NCI-H1436 treated with DMSO at 0.1 percent for 48 hours (cell line): ENCODE results near the gene CDC123.
"Not testable (repeated sequence)": the region's sequence is repeated elsewhere in the genome, so short reads cannot be mapped to it uniquely, and the experiment has no call there.

Source experiments
- DNase-seq: peaks from one replicate; lab custom pipeline; 2025; lab: John Stamatoyannopoulos, UW

CDC123 gene

DNA sequence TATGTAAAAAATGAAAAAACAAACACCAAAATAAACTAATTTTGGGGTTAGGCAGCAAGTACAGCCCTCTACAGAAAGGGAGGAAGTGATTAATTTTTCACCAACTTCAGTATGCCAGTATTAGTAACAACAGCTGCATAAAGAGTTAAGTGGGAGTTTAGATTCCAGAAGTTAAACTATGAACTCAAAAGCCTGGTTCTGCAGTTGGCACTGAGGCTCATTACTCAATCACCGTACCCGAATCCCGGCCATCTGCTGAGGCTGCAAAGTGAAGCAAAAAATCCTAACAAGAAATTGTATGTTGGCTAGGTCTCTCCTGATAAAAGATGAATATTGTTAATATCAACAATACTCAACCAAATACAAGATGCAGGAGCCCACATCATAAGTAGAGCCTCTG lies 4.3 kb upstream of the CDC123 start:
- DNase-seq, result no peak

DNA sequence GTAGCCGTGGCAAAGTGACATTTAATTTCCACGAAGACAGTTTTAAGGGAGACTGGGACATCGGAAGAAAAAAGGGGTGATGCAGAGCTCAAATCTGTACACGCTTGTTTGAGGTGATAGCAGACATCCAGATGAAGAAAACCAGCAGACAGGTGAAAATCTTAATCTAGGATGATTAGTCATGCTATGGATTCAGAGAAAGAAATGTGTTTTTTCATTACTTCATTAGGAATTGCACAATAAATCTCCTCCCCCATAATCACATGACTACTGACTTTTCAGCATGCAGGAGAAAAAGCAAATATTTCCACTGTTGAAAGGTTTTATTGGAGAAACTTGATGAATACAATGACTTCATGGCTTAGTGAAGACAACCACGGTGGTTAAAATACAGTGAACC lies 2.8 kb upstream of the CDC123 start:
- DNase-seq, result no peak

DNA sequence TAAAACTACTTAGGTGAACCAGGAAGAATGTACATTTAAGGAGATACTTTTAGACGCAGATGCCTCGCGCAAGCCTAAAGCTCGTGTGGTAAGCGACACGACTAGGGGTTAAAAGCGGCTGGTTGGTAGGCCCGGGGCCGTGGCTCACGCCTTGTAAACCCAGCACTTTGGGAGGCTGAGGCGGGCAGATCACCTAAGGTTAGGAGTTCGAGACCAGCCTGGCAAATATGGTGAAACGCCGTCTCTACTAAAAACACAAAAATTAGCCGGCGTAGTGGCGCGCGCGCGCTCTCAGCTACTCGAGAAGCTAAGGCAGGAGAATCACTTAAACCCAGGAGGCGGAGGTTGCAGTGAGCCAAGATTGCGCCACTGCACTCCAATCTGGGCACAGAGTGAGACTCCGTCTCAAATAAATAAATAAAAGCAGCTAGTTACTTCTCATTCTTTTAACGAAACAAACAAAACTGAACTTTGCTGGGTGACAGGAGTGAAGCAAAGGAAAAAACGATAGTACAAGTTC lies 1.2 kb upstream of the CDC123 start:
- no peak for DNase-seq

DNA sequence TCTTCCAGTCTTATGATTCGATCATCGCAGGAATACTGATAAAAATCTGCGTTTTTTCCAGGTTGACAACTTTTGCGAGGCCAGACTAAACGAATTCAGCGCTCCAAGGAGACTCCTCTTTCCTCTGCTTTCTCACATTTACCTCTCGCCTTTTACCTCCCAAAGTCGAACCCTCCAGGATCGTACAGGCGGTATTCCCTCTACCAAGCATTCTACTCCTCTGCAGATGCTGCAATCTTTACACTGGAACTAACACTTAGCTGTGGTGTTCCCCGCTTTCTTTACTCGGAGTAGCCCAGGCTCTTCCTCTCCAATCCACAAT lies 746 bp upstream of the CDC123 start:
- no peak for DNase-seq

DNA sequence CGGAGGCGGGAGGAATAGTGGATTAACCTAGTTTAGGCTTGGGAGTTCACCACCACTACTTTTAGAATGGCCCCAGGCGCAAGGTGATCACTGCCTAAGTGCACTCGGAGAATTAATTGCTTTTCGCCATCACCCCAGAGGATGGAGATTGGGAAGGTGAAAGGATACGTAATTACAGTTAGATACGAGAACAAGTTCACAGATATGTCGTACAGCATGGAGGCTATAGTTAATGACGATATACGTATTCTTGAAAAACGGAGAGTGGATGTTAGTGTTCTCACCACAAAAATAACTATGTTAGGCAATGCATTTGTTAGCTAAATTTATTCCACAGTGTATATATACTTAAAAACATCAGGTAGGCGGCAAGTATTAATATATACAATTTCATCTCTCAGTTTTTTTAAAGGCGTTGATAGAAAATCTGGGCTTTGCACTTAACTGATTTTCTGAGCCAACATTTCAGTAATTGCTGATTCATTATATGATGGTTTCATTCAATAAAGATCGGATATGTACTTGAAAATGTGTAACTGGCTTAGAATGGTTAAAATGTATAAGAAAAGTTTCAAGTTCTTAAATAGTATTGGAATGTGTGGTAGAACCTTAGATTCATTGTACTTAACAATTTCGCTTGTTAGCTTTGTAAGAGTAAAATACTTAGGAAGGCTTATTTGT lies 683 bp downstream of the CDC123 start:
- no peak for DNase-seq

DNA sequence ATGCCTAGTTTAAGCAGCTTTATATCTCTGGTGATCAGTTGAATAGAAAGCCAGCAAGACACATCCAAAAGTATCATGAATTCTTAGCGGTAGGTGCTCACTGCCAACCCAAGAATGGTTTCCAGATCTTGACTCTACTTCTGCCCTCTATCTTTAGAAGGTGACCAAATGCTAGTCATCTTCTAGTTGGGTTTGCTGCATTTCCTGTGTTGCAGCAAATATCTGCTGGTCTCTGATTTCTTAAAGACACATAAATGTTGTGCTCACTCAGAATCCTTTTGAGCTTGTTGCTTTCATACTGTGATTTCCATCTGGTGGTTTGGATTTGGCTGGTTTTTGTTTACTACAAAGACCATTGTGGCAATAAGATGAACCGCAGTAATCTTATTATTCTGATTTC lies 2.2 kb downstream of the CDC123 start:
- DNase-seq, result no peak

DNA sequence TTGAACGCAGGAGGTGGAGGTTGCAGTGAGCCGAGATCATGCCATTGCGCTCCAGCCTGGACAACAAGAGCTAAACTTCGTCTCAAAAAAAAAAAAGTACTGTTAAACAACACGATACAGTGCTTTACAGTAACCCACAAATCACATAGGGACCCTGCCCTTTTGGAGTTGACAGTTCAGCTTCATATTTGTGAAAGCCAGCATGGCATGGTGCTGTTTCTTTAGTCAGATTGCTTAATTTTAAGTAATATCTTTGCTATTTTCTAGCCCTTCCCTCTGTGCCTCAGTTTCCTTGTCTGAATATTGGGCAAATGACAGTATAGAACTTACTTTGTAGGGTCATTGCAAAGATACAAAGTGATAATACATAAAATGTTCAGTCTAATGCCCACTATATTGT lies 4.9 kb downstream of the CDC123 start:
- DNase-seq, result no peak

DNA sequence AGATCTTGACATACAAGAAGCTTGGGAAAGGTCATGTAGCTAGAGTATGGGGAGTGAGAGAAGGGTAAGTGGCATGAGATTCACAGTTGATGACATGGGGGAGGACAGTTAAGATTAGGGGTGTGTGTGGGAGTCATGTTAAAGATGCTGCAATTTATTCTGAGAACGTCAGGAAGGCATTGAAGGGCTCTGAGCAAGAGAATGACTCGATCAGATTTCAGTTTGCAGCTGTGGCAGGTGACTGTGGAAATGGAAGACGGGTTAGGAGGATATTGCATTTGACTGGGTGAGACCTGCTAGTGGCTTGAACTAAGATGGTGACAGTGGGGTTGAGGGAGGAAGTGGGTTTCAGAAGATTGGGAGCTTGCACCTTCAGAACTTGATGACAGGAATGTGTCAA lies 5.6 kb downstream of the CDC123 start:
- no peak for DNase-seq

DNA sequence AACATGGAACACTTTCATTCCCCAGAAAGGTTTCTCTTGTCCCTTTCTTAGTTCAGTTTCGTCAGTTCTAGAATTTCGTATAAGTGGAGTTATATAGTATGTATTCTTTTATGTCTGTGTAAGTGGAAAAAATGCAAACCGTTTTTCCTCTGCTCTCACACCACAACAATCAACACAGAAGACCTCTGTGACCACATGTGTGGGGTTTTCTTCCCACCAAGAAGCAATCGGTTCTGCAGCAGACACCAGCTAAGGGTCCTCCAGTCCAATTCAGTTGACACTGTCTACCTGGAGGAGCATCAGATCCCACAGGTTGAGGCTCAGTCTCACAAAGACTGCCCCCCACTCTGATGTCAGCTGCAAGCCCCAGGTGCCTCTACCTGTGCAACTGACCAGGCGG lies 6.2 kb downstream of the CDC123 start:
- no peak for DNase-seq

DNA sequence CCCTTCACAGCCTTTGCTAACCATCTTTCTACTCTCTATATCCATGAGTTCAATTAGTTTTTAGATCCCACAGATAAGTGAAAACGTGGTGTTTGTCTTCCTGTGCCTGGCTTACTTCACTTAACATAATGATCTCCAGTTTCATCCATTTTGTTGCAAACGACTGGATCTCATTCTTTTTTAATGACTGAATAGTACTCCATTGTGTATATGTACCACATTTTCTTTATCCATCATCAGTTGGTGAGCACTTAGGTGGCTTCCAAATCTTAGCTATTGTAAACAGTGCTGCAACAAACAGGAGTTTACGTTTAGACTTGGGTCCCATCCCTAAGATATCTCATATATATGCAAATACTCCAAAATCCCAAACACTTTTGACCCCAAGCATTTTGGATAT lies 9.1 kb downstream of the CDC123 start:
- no peak for DNase-seq

DNA sequence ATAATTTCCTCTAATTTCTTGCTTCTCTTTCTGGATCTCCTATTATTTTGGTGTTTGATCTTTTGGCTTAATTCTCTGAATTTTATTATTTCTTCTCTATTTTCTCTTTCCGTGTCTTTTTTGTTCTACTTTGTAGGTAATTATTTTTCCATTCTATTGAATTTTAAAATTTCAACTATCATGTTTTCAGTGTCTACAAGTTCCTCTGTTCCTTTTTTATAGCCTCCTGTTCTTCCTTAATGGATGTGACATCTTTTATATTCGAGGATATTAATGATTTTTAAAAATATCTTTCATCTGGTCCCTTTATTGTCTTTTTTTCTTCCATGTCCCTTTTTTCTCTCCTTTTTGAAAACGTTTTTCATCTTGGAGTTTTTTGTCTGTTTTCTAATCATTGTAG lies 11.1 kb downstream of the CDC123 start:
- no peak for DNase-seq

DNA sequence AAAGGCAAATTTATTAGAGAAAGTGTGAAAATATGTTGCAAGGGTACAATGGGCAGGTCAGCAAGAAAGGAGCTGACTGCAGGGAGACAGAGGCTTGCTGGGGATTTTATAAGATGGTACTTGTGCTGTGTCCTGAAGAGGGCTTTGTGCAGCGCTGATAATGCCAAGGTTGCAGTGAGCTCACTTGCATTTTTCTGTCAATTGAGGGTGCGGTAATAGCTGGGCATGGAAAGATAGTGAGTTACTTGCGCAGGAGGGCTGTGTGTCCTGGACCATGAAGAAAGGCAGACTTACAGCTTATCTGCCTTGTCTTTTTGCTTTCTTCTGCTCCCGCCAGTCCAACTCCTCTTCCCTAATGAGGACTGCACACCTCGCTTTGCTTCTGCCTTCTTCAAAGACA lies 12.5 kb downstream of the CDC123 start:
- no peak for DNase-seq

DNA sequence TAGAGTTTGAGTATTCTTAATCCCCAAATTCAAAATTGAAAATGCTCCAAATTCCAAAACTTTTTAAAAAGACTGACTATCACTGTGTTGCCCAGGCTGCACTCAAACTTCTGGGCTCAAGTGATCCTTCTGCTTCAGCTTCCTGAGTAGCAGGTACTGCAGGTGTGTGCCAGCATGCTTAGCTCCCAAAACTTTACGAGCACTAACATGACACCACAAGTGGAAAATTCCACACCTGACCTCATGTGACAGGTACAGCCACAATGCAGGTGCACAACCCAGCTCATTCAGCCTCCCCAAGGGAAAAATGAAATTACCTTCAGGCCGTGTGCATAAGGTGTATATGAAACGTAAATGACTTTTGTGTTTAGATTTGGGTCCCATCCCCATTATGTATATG lies 16.5 kb downstream of the CDC123 start:
- no peak for DNase-seq

DNA sequence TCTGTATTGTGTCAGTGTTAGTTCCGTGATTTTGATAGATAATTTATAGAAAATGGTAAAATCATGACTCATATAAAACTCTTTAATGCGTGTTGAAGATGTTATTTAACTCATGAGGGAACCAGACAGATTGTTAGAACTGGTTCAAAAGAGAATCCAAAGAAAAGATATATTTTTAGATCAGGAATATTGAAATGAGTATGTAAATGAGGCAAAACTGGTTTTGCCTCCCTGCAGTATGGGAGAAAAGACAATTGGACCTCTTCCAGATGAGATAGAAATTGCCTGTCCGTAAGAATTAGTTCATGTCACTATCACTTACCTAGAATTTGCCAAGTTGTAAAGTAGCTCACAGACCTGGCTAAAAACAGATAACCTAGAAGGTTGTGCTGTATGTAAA lies 17.6 kb downstream of the CDC123 start:
- DNase-seq, result no peak

DNA sequence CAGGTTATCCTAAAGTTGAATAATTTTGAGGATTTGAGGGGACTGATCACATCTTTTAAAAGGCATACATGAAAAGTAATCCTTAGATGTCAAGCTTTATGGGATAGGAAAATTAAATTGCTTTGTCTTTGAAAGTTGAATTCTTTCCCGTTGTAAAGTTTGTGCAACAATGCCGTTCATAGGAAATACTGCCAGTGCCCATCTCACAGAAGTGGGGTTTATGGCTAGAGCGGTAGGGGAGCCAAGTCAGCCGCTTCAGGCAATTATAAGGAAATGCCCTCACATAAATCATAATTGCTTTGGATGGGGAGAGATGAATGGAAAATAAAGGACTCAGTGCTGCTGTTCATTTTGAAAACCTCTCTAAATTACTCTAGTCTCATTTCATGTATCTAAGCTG lies 18.1 kb downstream of the CDC123 start:
- DNase-seq, result no peak

DNA sequence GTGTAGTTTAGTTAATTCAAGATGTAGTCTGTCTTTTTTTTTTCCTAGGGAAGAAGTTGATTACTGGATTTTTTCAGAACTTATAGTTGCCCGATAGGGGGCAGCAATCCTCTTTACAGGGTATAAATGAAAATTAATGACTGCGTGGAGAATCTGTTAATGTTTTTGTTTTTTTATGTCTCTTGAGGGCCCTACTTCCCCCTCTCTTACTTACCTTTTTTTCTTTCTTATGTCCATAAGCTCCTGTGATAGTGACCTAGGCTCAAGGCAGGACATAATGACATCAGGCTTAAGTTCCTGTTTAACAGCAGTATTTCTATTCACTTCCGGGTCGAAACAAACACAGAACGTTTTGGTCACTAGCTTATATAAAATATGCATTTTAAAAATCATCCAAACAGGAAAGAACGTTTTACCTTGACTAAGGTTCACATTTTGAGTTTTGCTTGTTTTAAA lies 18.8 kb downstream of the CDC123 start:
- peak; percentile 11 for DNase-seq

DNA sequence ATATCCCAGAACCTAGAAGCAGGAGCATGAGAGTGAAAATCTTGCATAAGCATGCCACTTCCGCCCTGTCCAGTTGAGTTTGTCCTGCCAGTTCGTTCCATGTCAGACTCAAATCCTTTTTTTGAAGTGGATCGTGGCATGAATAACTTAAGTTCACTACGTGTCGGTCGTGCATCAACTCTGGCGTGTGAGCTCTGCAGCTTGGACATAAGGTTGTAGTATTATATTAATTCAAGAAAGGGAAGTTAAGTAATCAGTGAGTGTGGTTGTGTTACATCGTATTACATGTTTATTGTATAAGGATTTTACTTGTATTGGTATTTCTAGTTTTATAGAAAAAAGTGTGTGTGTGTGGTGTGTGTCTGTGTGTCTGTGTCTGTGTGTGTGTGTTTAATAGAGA lies 23.0 kb downstream of the CDC123 start:
- DNase-seq, result no peak

DNA sequence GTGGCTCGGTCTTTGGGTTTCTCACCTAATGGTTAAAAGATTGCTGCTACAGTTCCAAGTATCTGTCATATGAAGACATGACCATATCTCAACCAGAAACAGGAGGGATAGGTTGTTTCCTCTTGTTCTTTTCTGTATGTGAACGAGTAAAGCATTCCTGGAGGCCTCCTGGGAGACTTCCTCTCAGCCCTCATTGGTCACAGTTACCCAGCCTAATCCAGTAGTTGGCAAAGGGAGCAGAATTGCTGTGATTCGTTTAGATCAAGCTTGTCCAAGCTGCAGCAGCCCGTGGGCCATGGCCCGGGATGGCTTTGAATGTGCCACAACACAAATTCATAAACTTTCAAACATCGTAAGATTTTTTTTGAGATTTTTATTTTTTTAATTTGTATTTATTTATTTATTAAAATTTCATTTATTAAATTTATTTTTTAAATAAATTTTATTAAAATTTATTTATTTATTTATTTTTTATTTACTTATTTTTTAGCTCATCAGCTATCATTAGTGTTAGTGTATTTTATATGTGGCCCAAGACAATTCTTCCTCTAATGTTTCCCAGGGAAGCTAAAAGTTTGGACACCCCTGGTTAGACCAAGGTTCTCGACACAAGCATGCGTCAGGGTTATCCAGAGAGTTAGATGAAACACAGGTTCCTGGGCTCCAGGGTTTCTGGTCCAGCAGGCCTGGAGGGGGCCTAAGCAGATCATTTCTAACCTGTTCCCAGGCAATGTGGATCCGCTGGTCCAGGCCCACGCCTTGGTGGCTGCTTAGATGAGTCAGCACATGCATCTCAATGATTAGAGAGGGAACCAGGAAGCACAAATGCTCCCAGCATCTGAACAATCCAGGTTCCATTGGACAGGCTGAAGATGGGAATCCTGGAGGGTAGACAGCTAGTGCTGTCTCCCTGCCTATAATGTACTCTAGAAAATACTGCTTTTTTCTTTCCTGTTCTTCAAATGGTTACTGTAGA lies 25.6 kb downstream of the CDC123 start:
- no peak for DNase-seq

DNA sequence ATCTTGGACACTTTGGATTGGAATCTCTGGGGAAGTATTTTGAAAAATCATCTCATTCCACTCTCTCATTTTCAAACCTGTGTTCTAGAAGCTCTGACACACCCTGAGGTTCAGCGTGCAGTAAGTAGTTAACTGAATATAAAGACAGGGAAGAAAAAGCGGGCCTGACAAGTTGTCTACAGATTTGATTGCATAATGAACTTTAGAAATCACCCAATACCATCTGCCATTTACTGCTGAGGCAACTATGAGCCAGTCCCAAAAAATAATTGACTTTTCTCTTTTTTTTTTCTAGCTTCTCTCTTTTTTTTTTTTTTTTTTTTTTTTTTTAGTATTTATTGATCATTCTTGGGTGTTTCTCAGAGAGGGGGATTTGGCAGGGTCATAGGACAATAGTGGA lies 29.5 kb downstream of the CDC123 start:
- DNase-seq, result no peak

DNA sequence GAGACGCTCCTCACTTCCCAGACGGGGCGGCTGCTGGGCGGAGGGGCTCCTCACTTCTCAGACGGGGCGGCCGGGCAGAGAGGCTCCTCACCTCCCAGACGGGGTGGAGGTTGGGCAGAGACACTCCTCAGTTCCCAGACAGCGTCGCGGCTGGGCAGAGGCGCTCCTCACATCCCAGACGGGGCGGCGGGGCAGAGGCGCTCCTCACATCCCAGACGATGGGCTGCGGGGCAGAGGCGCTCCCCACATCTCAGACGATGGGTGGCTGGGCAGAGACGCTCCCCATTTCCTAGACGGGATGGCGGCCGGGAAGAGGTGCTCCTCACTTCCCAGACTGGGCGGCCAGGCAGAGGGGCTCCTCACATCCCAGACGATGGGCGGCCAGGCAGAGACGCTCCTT lies 30.4 kb downstream of the CDC123 start:
- DNase-seq, result not testable (repeated sequence)

DNA sequence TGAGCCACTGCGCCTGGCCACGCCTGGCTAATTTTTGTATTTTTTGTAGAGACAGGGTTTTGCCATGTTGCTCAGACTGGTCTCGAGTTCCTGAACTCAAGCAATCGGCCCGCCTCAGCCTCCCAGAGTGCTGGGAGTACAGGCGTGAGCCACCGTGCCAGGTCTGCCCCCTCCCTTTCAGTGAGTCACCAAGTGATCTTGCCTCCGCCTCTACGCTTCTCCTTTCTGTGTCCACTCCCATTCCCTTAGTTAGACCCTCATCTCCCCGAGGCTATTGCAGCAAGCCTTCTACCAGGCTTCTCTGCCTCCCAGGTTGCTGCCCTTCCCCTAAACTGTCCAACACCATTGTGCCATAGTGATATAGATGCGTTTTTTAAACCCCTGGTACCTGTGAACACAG lies 32.9 kb downstream of the CDC123 start:
- DNase-seq, result no peak

DNA sequence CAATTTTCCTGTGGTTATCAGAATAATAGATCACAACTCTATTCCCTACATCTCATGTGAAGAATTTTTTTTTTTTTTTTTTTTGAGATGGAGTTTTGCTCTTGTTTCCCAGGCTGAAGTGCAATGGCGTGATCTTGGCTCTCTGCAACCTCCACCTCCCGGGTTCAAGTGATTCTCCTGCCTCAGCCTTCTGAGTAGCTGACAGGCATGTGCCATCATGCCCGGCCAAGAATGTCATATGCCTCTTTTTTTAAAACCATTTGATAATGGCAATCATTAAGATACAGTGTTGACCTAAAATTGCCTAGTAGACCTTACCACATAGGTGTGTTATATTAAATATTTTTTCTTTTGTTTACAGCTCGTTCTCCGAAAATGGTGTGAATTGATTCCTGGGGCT lies 38.7 kb downstream of the CDC123 start:
- not testable (repeated sequence) for DNase-seq

DNA sequence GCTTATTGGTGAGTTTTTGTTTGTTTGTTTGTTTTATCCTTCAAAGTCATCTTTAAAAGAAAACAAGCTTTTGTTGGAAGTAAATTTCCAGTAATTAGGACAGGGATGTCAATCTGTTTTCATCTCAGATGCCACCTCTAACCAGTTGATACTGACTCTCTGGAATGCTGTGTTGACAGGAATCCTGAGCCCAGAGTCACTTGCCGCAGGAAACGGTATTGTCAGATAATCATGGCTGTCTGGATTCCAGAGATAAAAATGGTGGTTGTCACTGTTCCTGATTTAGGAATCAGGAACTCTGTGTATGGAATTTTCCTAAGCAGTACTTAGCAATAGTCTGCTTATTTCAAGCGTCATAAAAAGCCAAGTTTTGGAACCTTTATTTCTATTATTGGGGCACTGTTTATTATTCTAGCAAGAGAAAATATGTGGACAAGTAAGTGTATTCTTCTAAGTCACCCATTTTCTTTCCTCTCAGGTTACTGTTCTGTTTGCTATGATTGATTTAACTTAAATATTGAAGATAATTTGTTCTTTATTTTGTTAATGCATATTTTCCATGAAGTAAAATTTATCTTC lies 39.2 kb downstream of the CDC123 start:
- DNase-seq, result no peak
